Stimulated activated CD4-positive, alpha-beta T cell treated with anti-CD3 and anti-CD28 coated beads, Interleukin-12 subunit alpha, Interleukin-12 subunit beta, amount 100 ng/mL, for 48 hours (primary cell): ENCODE measurements around the gene GNRH2.
A peak's percentile ranks its signal among the peaks of the same experiment; 100 is the strongest.
"Not testable (repeated sequence)": the region's sequence is repeated elsewhere in the genome, so short reads cannot be mapped to it uniquely, and the experiment has no call there.

ENCODE experiments used
- DNase-seq, 3 donors: peaks; one replicate each; pipeline ENCODE4 v3.0.0-alpha.2; 2020; ENCODE audit warnings: low read depth in 2 of 3, low spot score in 1 of 3

Gene GNRH2

GRCh38 chr20:3041854-3042409 lies 1.5 kb upstream of the GNRH2 start:
- no peak for DNase-seq

GRCh38 chr20:3042625-3043024 lies 797 bp upstream of the GNRH2 start:
- DNase-seq: no peak

- no peak for DNase-seq
Measured at GRCh38 chr20:3044336-3044965, 1.0 kb downstream of the GNRH2 start.

- DNase-seq: peak; percentile 37 to 58 (median 50)
Measured at GRCh38 chr20:3045042-3045815, 1.8 kb downstream of the GNRH2 start.

- DNase-seq: peak; percentile 67 to 79 (median 68)
Measured at GRCh38 chr20:3045816-3046676, 2.6 kb downstream of the GNRH2 start, which contains the start of gene MRPS26. MRPS26 (plus strand) TSS chr20:3046052; CDS start chr20:3046069, 17 bp downstream.

- DNase-seq: no peak
Measured at GRCh38 chr20:3046677-3047462, 3.4 kb downstream of the GNRH2 start.

- DNase-seq: no peak
Measured at GRCh38 chr20:3047486-3048419, 4.3 kb downstream of the GNRH2 start.

GRCh38 chr20:3051385-3052019 lies 8.1 kb downstream of the GNRH2 start:
- no peak for DNase-seq

GRCh38 chr20:3059489-3059888 lies 16.1 kb downstream of the GNRH2 start:
- no peak for DNase-seq

- not testable (repeated sequence) for DNase-seq
Measured at GRCh38 chr20:3064119-3064518, 20.7 kb downstream of the GNRH2 start.

- DNase-seq: no peak
Measured at GRCh38 chr20:3067139-3068014, 24.0 kb downstream of the GNRH2 start.

GRCh38 chr20:3068075-3068474 lies 24.7 kb downstream of the GNRH2 start:
- DNase-seq: no peak

- DNase-seq: no peak
Measured at GRCh38 chr20:3068986-3069900, 25.8 kb downstream of the GNRH2 start.

GRCh38 chr20:3070725-3071124 lies 27.3 kb downstream of the GNRH2 start:
- DNase-seq: no peak

- no peak for DNase-seq
Measured at GRCh38 chr20:3071266-3071609, 27.8 kb downstream of the GNRH2 start.

GRCh38 chr20:3071610-3072529 lies 28.4 kb downstream of the GNRH2 start, which contains the start of gene OXT:
OXT (plus strand) TSS chr20:3071620; CDS start chr20:3071656, 36 bp downstream.
- peak; percentile 33 to 52 (median 37) for DNase-seq
